ENCODE measurements around the gene CELSR3.

Gene CELSR3

GRCh38 chr3:48663489-48664312 is 1.0 kb upstream of the CELSR3 start:
- Histone ChIP-seq H3K27ac (ENCODE audit: insufficient read depth in 1 of 2, low read depth in 1 of 2, low read length in 2 of 2, poor library complexity in 1 of 2, severe bottlenecking in 2 of 2) (peak overlapping the region in 1 of 2 experiments; percentile 64), H3K9me3 (ENCODE audit: control extremely low read depth in 1 of 5, control insufficient read depth in 4 of 5, insufficient read depth in 2 of 5, low read depth in 1 of 5, low read length in 4 of 5) (peaks cover 0 to 4% (median 0%) of the 10 kb centered on the region in 5 experiments), H3K4me3 (ENCODE audit: control insufficient read depth in 1 of 7, extremely low read depth in 1 of 7, insufficient read depth in 4 of 7, low read depth in 2 of 7, low read length in 6 of 7) (peak overlapping the region; percentile 24 to 81 (median 68)), H3K4me1 (ENCODE audit: control extremely low read depth in 1 of 4, control insufficient read depth in 4 of 4, insufficient read depth in 4 of 4, low read length in 3 of 4) (peaks cover 0 to 31% (median 30%) of the 10 kb centered on the region in 4 experiments), H3K36me3 (ENCODE audit: control insufficient read depth in 4 of 4, insufficient read depth in 4 of 4, low read length in 3 of 4) (no peaks in the 10 kb centered on the region), H3K27me3 (replicated peaks in 2 of 5; ENCODE audit: control insufficient read depth in 4 of 5, insufficient read depth in 5 of 5, low read length in 4 of 5) (peaks cover 2 to 43% (median 10%) of the 10 kb centered on the region in 5 experiments)
- peak; percentile 95 to 96 (median 96) for DNase-seq
- ChIA-PET CTCF (interaction anchor here (1.0 to 4.6 kb wide), 4 partner anchors 11 to 40 kb away, joined by 3 to 25 read pairs (median 4); no protein-coding TSS in a partner anchor), POLR2A (interaction anchor here (1.2 kb wide), 1 partner anchor 11 kb away, joined by 3 read pairs; no protein-coding TSS in a partner anchor)
- WGBS (ENCODE audit: insufficient coverage), result 1% methylated on average over 55 of the region's 66 CpGs

DNA sequence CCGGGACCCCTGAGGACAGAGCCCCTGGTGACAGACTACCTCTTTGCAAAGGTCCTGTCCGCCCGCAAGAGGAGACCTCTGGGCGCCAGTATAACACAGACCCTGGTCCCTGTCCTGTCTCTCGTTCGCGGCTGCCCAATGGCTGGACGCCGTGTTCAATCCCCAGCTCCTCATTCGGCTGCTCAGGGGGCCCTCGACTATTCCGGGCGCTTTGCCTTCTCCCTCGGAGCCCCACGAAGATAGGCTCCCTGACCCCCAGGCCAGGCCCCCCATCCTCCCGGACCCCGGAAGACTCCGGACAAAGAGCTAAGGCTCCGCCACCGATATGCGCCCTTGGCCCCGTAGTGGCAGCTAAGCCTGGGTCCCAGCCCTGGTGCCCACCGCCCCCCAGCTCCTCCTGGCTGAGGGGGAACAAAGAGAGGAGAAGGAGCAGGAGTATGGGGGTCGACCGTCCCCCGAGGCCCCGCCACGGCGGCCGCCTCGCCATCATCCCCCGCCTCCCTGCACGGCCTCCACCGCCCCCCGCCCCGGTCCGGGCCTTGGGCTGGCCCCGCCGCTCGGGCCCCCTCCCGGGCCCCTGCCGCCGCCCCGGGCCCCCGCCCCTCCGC is 437 bp downstream of the CELSR3 start:
- peaks cover 2 to 51% (median 11%) of the 10 kb centered on the region in 5 experiments for H3K27me3 ChIP-seq (replicated peaks in 2 of 5; ENCODE audit: control insufficient read depth in 4 of 5, insufficient read depth in 5 of 5, low read length in 4 of 5)
- no peak for DNase-seq
- peak overlapping the region in 4 of 7 experiments; percentile 60 to 77 (median 72) for H3K4me3 ChIP-seq (ENCODE audit: control insufficient read depth in 1 of 7, extremely low read depth in 1 of 7, insufficient read depth in 4 of 7, low read depth in 2 of 7, low read length in 6 of 7)
- no peaks in the 10 kb centered on the region for H3K36me3 ChIP-seq (ENCODE audit: control insufficient read depth in 4 of 4, insufficient read depth in 4 of 4, low read length in 3 of 4)
- POLR2A ChIA-PET, result interaction anchor here (0.9 to 1.8 kb wide), 2 partner anchors 16 to 55 kb away, joined by 3 to 4 read pairs; partner anchors contain the start of gene IP6K2
- WGBS (ENCODE audit: insufficient coverage), result 6% methylated on average over 23 of the region's 46 CpGs
- CTCF ChIA-PET, result interaction anchor here (1.2 to 4.6 kb wide), 3 partner anchors 12 to 24 kb away, joined by 3 to 25 read pairs (median 4); partner anchors contain the start of gene NCKIPSD
- H3K4me1 ChIP-seq (ENCODE audit: control extremely low read depth in 1 of 4, control insufficient read depth in 4 of 4, insufficient read depth in 4 of 4, low read length in 3 of 4), result peaks cover 0 to 31% (median 30%) of the 10 kb centered on the region in 4 experiments
- no peak overlapping the region for H3K27ac ChIP-seq (ENCODE audit: insufficient read depth in 1 of 2, low read depth in 1 of 2, low read length in 2 of 2, poor library complexity in 1 of 2, severe bottlenecking in 2 of 2)
- peaks cover 0 to 4% (median 0%) of the 10 kb centered on the region in 5 experiments for H3K9me3 ChIP-seq (ENCODE audit: control extremely low read depth in 1 of 5, control insufficient read depth in 4 of 5, insufficient read depth in 2 of 5, low read depth in 1 of 5, low read length in 4 of 5)

DNA sequence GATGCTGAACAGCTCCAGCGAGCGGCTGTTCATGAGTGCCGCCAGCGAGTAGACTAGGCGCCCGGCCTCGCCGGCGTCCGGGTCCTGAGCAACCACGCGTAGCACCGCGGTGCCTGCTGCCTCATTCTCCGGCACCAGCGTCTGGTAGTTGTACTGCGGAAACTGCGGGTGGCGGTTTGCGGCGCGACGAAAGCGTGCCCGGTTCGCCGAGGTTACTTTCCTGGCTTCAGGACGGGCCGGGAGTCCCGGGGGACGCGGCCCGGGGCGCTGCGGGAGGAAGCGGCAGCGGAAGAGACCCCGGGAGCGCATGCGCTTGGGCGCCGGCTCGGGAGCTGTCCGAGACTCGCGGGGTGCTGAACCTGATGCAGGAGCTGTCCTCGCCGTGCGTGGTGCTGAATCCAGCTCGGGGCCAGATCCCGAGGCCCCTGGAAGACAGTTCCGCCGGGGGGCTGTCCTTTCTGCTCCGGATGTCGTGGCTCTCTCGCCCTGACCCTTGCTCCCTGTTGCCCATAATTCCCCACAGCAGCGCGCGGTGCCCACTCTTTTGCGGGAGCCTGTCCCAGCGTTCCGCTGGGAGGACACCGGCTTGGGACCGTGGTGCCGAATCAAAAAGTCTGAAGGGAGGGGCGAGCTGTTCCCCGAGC is 1.1 kb downstream of the CELSR3 start:
- peak; percentile 58 to 75 (median 72) for DNase-seq
- ChIA-PET POLR2A (interaction anchor here (0.9 to 1.8 kb wide), 2 partner anchors 17 to 56 kb away, joined by 3 to 4 read pairs; partner anchors contain the start of gene IP6K2), CTCF (interaction anchor here (1.8 kb wide), 1 partner anchor 24 kb away, joined by 4 read pairs; the partner anchor contains the start of gene NCKIPSD)
- Histone ChIP-seq H3K9me3 (ENCODE audit: control extremely low read depth in 1 of 5, control insufficient read depth in 4 of 5, insufficient read depth in 2 of 5, low read depth in 1 of 5, low read length in 4 of 5) (peaks cover 0 to 4% (median 0%) of the 10 kb centered on the region in 5 experiments), H3K27ac (ENCODE audit: insufficient read depth in 1 of 2, low read depth in 1 of 2, low read length in 2 of 2, poor library complexity in 1 of 2, severe bottlenecking in 2 of 2) (no peak overlapping the region), H3K27me3 (replicated peaks in 2 of 5; ENCODE audit: control insufficient read depth in 4 of 5, insufficient read depth in 5 of 5, low read length in 4 of 5) (peaks cover 2 to 57% (median 11%) of the 10 kb centered on the region in 5 experiments), H3K4me3 (ENCODE audit: control insufficient read depth in 1 of 7, extremely low read depth in 1 of 7, insufficient read depth in 4 of 7, low read depth in 2 of 7, low read length in 6 of 7) (peak overlapping the region; percentile 2 to 77 (median 60)), H3K36me3 (ENCODE audit: control insufficient read depth in 4 of 4, insufficient read depth in 4 of 4, low read length in 3 of 4) (no peaks in the 10 kb centered on the region), H3K4me1 (ENCODE audit: control extremely low read depth in 1 of 4, control insufficient read depth in 4 of 4, insufficient read depth in 4 of 4, low read length in 3 of 4) (peaks cover 0 to 37% (median 34%) of the 10 kb centered on the region in 4 experiments)
- 3% methylated on average over 64 of the region's 67 CpGs for WGBS (ENCODE audit: insufficient coverage)

DNA sequence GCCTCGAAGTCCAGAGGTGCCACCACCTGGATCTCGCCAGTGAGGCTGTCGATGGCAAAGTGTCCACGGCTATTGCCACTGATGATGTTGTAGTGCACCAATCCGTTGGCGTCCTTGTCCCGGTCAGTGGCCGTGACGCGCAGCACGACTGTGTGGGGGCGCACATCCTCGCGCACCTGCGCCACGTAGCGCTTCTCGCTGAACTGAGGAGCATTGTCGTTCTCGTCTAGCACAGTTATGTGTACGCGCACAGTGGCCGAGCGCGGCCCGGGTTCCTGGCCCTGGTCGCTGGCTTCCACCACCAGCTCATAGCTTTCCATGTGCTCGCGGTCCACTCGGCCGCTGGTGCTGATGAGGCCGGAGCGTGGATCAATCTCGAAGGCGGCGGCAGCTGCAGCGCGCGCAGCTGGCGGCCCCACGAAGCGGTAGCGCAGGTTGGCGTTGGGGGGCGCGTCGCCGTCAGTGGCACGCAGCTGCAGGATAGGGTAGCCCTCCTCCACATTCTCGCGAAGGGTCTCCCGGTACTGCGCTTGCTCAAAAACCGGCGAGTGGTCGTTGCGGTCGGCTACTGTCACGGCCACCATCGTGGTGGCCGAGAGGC is 1.8 kb downstream of the CELSR3 start:
- H3K4me3 ChIP-seq (ENCODE audit: control insufficient read depth in 1 of 7, extremely low read depth in 1 of 7, insufficient read depth in 4 of 7, low read depth in 2 of 7, low read length in 6 of 7), result peak overlapping the region in 6 of 7 experiments; percentile 19 to 77 (median 64)
- no peak for DNase-seq
- H3K36me3 ChIP-seq (ENCODE audit: control insufficient read depth in 4 of 4, insufficient read depth in 4 of 4, low read length in 3 of 4), result no peaks in the 10 kb centered on the region
- CTCF ChIA-PET, result interaction anchor here (1.9 kb wide), 1 partner anchor 25 kb away, joined by 4 read pairs; the partner anchor contains the start of gene SLC26A6
- no peak overlapping the region for H3K27ac ChIP-seq (ENCODE audit: insufficient read depth in 1 of 2, low read depth in 1 of 2, low read length in 2 of 2, poor library complexity in 1 of 2, severe bottlenecking in 2 of 2)
- peaks cover 0 to 4% (median 0%) of the 10 kb centered on the region in 5 experiments for H3K9me3 ChIP-seq (ENCODE audit: control extremely low read depth in 1 of 5, control insufficient read depth in 4 of 5, insufficient read depth in 2 of 5, low read depth in 1 of 5, low read length in 4 of 5)
- 72% methylated on average over 61 of the region's 61 CpGs for WGBS (ENCODE audit: insufficient coverage)
- H3K27me3 ChIP-seq (replicated peaks in 2 of 5; ENCODE audit: control insufficient read depth in 4 of 5, insufficient read depth in 5 of 5, low read length in 4 of 5), result peaks cover 2 to 59% (median 11%) of the 10 kb centered on the region in 5 experiments
- POLR2A ChIA-PET, result interaction anchor here (0.9 kb wide), 1 partner anchor 57 kb away, joined by 3 read pairs; the partner anchor contains the start of gene IP6K2
- H3K4me1 ChIP-seq (ENCODE audit: control extremely low read depth in 1 of 4, control insufficient read depth in 4 of 4, insufficient read depth in 4 of 4, low read length in 3 of 4), result peaks cover 0 to 40% (median 38%) of the 10 kb centered on the region in 4 experiments

- 71% methylated on average over 44 of the region's 45 CpGs for WGBS (ENCODE audit: insufficient coverage)
- peak; percentile 23 to 36 (median 31) for DNase-seq
- Histone ChIP-seq H3K4me3 (ENCODE audit: control insufficient read depth in 1 of 7, extremely low read depth in 1 of 7, insufficient read depth in 4 of 7, low read depth in 2 of 7, low read length in 6 of 7) (peak overlapping the region in 5 of 7 experiments; percentile 48 to 67 (median 65)), H3K9me3 (ENCODE audit: control extremely low read depth in 1 of 5, control insufficient read depth in 4 of 5, insufficient read depth in 2 of 5, low read depth in 1 of 5, low read length in 4 of 5) (peaks cover 0 to 4% (median 0%) of the 10 kb centered on the region in 5 experiments), H3K27me3 (replicated peaks in 2 of 5; ENCODE audit: control insufficient read depth in 4 of 5, insufficient read depth in 5 of 5, low read length in 4 of 5) (peaks cover 2 to 38% (median 8%) of the 10 kb centered on the region in 5 experiments), H3K36me3 (ENCODE audit: control insufficient read depth in 4 of 4, insufficient read depth in 4 of 4, low read length in 3 of 4) (peaks cover 0 to 2% (median 0%) of the 10 kb centered on the region in 4 experiments), H3K27ac (ENCODE audit: insufficient read depth in 1 of 2, low read depth in 1 of 2, low read length in 2 of 2, poor library complexity in 1 of 2, severe bottlenecking in 2 of 2) (no peak overlapping the region), H3K4me1 (ENCODE audit: control extremely low read depth in 1 of 4, control insufficient read depth in 4 of 4, insufficient read depth in 4 of 4, low read length in 3 of 4) (peaks cover 0 to 25% (median 23%) of the 10 kb centered on the region in 4 experiments)
- CTCF ChIA-PET, result interaction anchor here (1.0 to 1.4 kb wide), 5 partner anchors 18 to 241 kb away, joined by 3 to 6 read pairs (median 3); partner anchors contain the start of genes PFKFB4, SLC25A20 and SLC26A6
- POLR2A ChIA-PET, result interaction anchor here (0.6 kb wide), 1 partner anchor 22 kb away, joined by 3 read pairs; no protein-coding TSS in a partner anchor
Observed at GRCh38 chr3:48656841-48657281, 5.8 kb downstream of the CELSR3 start.

All from common myeloid progenitor, CD34-positive (primary cell).